22Rv1 (cell line): Measurements from ENCODE around the gene SPOCK3.
"Not testable (repeated sequence)": the region's sequence is repeated elsewhere in the genome, so short reads cannot be mapped to it uniquely, and the experiment has no call there.

Source experiments
- H3K27ac ChIP-seq: fragments of 450-650 bp; 2 replicates; pipeline ENCODE4 v1.5.1; 2017
- ZFX ChIP-seq: fragments of 450-650 bp; IDR thresholded peaks from 2 replicates; pipeline ENCODE4 v1.6.1; 2017; ENCODE audit warnings: antibody characterized with exemption, borderline replicate concordance
- TF ChIP-seq, protein P1 (sequence below): fragments of 450-650 bp; IDR thresholded peaks from 2 replicates; pipeline ENCODE4 v1.5.1; 2017; ENCODE audit warnings: mild to moderate bottlenecking

Gene SPOCK3

DNA sequence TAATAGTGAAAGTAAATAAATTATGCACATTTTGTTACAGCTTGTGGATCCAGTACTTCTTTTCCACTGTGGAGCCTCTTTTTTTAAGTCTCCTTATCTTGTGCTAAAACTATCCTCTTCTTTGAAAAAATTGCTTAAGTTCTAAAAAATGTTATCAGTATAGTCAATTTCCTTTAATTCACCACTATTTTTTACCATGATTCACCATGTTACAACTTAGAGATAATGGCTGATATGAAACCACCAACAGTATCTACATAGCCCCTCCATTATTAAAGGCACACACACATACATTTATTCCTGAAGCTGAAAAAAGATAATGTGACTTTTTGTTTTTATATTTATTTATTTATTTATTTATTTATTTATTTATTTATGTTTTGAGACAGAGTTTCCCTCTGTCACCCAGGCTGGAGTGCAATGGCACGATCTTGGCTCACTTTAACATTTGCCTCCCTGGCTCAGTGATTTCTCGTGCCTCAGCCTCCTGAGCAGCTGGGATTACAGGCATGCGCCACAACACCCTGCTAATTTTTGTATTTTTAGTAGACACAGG lies 243.2 kb downstream of the SPOCK3 start:
- H3K27ac ChIP-seq, result no peak overlapping the region
- TF ChIP-seq ZFX, result no peak
- TF ChIP-seq, protein P1, sequence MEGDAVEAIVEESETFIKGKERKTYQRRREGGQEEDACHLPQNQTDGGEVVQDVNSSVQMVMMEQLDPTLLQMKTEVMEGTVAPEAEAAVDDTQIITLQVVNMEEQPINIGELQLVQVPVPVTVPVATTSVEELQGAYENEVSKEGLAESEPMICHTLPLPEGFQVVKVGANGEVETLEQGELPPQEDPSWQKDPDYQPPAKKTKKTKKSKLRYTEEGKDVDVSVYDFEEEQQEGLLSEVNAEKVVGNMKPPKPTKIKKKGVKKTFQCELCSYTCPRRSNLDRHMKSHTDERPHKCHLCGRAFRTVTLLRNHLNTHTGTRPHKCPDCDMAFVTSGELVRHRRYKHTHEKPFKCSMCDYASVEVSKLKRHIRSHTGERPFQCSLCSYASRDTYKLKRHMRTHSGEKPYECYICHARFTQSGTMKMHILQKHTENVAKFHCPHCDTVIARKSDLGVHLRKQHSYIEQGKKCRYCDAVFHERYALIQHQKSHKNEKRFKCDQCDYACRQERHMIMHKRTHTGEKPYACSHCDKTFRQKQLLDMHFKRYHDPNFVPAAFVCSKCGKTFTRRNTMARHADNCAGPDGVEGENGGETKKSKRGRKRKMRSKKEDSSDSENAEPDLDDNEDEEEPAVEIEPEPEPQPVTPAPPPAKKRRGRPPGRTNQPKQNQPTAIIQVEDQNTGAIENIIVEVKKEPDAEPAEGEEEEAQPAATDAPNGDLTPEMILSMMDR, result no peak

DNA sequence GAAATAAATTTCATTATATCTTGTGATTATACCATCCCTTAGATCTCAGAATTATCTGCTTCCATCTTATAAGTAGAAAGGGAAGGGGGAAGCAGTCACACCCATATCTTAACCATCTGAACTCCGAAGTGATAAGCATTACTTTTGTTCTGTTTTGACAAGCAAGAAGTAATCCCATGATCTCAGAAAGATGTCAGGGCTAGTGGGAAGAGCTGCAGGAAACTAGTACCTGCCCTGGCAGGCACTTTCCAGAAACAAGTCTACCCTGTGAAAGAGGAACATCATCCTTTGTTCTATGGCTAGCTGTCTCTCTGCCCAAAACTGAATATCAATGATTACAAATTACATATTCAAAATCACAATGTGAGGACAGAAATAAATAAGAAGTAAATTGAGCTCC lies 244.4 kb downstream of the SPOCK3 start:
- no peak overlapping the region for H3K27ac ChIP-seq
- TF ChIP-seq, protein P1, result no peak
- no peak for TF ChIP-seq ZFX

DNA sequence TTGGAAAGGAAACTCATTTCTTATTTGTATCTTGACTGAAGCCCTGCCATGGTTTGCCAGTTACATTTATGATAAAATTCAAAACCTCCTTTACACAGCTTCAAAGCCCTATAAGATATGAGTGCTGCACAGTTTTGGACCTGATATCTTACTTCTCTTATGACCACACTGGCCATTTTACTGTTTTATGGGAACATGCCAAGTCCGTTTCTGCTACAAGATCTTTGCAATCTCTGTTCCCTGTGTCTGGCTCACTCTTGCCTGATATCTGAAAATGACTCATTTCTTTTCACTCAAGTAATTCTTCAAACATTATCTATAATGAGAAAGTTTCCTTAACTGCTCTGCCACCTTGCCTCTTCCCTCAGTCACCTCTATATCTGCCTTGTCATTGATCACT lies 247.3 kb downstream of the SPOCK3 start:
- TF ChIP-seq ZFX, result no peak
- TF ChIP-seq, protein P1, result no peak
- no peak overlapping the region for H3K27ac ChIP-seq

DNA sequence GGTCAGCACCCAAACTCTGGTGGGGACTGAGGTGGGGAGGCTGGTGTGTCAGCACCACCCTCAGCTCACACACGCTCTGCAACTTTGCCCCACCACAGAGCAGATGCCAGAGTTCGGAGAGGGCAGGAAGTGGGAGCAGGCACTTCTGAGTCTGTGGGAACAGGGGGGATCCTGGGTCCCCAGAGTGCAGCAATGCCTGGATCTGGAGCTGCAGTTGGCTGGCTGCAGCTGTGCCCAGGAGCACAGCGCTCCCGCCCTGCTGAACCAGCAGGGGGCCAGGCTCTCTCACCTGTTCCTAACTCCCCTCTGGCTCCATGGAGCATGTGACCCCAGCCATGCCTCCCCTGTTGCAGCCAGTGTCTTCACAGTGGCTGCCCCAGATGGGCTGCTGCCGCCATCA lies 252.4 kb downstream of the SPOCK3 start:
- no peak for TF ChIP-seq ZFX
- TF ChIP-seq, protein P1, result no peak
- H3K27ac ChIP-seq, result no peak overlapping the region

DNA sequence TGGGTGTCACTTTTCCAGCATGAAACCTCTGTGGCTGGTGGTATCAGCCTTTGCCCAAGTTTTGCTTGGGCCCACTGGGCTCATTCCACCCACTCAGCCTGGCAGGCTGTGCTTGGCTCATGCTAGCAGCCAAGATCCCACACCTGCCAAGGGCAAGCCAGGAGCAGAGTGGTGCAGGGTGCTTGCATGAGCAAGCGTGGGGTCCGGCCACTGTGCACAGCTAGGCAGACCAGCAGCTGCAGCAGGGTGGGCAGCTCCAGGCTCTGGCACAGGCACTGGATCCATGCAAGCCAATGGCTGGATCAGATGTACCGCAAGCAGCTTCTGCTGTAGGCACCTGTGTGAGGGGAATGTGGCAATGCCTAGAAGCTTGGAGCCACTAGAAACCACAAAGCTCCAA lies 253.9 kb downstream of the SPOCK3 start:
- TF ChIP-seq, protein P1, result no peak
- TF ChIP-seq ZFX, result no peak
- H3K27ac ChIP-seq, result no peak overlapping the region

DNA sequence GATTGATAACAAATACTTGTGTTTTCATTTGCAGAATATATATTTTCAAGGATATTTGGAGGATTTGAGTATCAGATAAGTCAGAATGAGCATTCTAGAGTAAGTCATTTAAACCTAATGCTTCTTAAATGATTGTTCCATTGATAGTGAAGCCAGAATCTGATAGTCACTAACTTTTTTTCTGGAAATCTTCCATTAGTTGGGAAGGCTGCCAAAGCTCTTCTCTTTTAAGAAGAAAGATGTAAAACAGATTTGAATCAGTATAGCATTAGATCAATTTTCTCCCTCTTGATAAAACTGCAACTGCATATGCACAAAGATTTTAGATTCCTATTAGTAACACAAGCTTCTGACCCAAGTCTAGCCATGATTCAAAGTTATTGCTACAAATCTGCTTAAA lies 256.7 kb downstream of the SPOCK3 start:
- H3K27ac ChIP-seq, result no peak overlapping the region
- no peak for TF ChIP-seq ZFX
- TF ChIP-seq, protein P1, result no peak

DNA sequence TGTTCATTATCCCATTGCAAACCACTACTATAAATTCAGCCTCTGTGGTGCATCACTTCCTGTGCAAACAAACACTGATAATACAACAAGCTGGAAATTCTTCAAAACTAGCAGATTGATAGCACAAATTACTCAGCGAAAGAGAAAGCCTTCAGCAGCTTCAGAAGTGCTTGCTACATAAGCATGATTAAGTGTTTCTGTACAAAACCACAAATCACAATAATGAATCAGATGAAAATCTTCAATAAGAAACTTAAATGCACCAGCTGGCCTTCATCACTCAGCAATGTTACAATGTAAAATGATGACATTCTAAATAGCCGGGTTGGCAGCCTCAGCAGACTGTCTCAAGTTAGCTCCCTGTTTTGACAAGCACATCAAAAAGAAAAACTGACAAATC lies 262.2 kb downstream of the SPOCK3 start:
- TF ChIP-seq, protein P1, result no peak
- no peak for TF ChIP-seq ZFX
- H3K27ac ChIP-seq, result no peak overlapping the region

DNA sequence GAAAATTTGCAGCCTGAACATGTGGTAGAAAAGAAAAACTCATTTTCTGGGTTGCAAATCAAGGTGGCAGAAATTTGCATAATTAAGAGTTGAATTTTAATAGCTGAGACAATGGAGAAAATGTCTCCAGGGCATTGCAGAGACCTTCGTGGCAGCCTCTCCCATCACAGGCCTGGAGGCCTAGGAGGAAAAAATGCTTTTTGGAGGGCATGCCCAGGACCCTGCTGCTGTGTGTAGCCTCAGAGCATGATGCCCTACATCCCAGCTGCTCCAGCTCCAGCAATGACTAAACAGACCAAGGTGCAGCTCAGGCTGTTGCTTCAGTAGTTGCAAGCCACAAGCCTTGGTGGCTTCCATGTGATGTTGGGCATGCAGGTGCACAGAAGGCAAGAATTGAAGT lies 266.1 kb downstream of the SPOCK3 start:
- not testable (repeated sequence) for H3K27ac ChIP-seq
